ENCODE measurements around the gene GH1. TPM values are rescaled to one million over a fixed set of nuclear protein-coding genes. Genes with fewer than 3 reads are reported as not detected.

Gene GH1
- total RNA-seq, 4 donors from 2014 or later = not detected

DNA sequence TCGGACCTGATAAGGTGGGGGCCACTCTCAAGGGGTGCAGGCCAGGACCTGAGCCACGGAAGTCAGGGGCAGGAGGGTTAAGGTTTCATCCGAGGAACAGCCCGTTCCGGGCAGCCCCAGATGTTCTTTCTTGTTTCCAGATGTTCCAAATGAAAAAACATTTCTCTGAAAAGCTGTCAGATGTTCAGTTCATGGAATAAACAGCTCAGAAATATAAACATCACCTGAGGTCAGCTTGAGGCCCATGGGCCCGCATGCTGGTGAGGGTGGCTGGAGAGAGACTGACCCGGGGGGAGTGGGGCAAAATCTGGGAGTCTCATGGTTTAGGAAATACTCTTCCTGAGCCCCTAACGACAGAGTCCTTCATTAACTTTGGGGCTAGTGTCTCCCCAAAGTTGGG is 15.0 kb upstream of the GH1 start:
- Histone ChIP-seq H3K4me1 (peaks cover 0 to 17% (median 4%) of the 10 kb centered on the region in 3 donors), H3K4me3 (no peak overlapping the region), H3K27ac (no peak overlapping the region), H3K9me3 (no peaks in the 10 kb centered on the region), H3K36me3 (no peaks in the 10 kb centered on the region), H3K27me3 (peaks cover 17% of the 10 kb centered on the region)
- ATAC-seq = no peak
- WGBS, 2 donors (ENCODE audit: low coverage in 1 of 2) = 52 to 67% methylated on average over 5 of the region's 8 CpGs
- TF ChIP-seq, protein P1, sequence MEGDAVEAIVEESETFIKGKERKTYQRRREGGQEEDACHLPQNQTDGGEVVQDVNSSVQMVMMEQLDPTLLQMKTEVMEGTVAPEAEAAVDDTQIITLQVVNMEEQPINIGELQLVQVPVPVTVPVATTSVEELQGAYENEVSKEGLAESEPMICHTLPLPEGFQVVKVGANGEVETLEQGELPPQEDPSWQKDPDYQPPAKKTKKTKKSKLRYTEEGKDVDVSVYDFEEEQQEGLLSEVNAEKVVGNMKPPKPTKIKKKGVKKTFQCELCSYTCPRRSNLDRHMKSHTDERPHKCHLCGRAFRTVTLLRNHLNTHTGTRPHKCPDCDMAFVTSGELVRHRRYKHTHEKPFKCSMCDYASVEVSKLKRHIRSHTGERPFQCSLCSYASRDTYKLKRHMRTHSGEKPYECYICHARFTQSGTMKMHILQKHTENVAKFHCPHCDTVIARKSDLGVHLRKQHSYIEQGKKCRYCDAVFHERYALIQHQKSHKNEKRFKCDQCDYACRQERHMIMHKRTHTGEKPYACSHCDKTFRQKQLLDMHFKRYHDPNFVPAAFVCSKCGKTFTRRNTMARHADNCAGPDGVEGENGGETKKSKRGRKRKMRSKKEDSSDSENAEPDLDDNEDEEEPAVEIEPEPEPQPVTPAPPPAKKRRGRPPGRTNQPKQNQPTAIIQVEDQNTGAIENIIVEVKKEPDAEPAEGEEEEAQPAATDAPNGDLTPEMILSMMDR (IDR thresholded peaks at IDR 0.05) = no peak
- no peak for TF ChIP-seq EP300 (IDR thresholded peaks at IDR 0.05)
- TF ChIP-seq POLR2AphosphoS5 (IDR thresholded peaks at IDR 0.05) = no peak
- no peak for TF ChIP-seq POLR2A (IDR thresholded peaks at IDR 0.05)

DNA sequence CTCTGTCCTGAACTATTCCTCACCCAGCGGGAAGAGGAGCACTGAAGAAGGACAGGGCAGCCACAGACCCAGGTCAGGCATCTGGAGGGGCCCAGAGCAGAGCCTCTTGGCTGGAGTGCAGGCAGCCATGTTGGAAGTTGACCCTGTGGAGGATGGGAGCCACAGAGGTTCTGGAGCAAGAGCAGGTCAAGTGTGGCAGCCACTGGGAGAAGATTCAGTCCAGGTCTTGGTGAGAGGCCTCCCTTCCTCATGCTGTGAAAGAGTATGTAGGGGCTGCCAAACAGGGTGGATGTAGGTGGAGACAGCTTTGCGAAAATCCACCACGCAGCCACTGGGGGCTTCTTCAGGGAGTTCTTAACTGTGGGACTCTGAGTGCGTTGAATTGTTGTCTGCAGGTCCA is 14.1 kb upstream of the GH1 start:
- Histone ChIP-seq H3K27me3 (peaks cover 17% of the 10 kb centered on the region), H3K9me3 (no peaks in the 10 kb centered on the region), H3K4me3 (no peak overlapping the region), H3K4me1 (peaks cover 0 to 17% (median 4%) of the 10 kb centered on the region in 3 donors), H3K36me3 (no peaks in the 10 kb centered on the region), H3K27ac (no peak overlapping the region)
- ATAC-seq = no peak
- TF ChIP-seq EP300 (IDR thresholded peaks at IDR 0.05) (no peak), POLR2AphosphoS5 (IDR thresholded peaks at IDR 0.05) (no peak), POLR2A (IDR thresholded peaks at IDR 0.05) (no peak)
- TF ChIP-seq, protein P1 (IDR thresholded peaks at IDR 0.05) = no peak
- WGBS, 2 donors (ENCODE audit: low coverage in 1 of 2) = 90% methylated on average over 2 of the region's 4 CpGs; no CpG with 5 or more reads in 1 of the 2 donors

DNA sequence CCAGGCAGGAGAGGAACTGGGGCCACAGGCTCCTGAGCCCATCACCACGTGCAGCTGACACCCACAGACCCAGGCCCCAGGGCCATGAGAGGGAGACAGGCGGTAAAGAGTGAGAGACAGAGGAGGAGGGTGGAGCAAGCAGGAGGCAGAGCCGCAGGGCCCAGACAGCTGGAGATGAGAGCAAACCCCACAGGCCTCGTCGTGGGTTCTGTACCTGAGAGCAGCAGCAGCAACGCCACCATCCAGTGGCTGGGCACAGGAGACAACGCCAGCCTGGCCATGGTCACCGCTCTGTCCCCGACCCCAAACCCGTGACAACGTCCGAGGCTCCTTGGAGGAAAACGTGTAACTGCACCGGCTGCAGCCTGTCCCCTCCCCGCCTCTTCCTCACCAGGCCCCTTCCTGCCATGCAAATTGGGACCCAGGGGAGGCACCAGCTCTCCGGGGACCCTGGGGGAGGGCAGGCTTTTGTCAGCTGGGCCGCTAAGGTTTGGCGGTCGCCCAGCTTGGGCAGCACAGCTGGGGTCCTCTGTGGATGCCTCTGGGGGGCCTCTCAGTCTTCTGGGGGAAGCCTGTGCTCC is 13.4 kb upstream of the GH1 start, which contains the start of gene CD79B:
Gene CD79B, minus strand, starts transcription at position 351 of the 581 bp plus-strand sequence. Its CDS starts 70 bp downstream, at position 281.
- H3K4me1 ChIP-seq = peaks cover 0 to 17% (median 4%) of the 10 kb centered on the region in 3 donors
- no peaks in the 10 kb centered on the region for H3K36me3 ChIP-seq
- peaks cover 17% of the 10 kb centered on the region for H3K27me3 ChIP-seq
- H3K27ac ChIP-seq = peak within 1 kb of the TSS in 3 of 4 donors; percentile 53 to 72 (median 54)
- TF ChIP-seq, protein P1 (IDR thresholded peaks at IDR 0.05) = no peak
- no peak for TF ChIP-seq POLR2AphosphoS5 (IDR thresholded peaks at IDR 0.05)
- TF ChIP-seq POLR2A (IDR thresholded peaks at IDR 0.05) = no peak
- no peak for TF ChIP-seq EP300 (IDR thresholded peaks at IDR 0.05)
- H3K9me3 ChIP-seq = no peaks in the 10 kb centered on the region
- WGBS, 2 donors (ENCODE audit: low coverage in 1 of 2) = 20% methylated on average over 1 of the region's 19 CpGs; no CpG with 5 or more reads in 1 of the 2 donors
- ATAC-seq = no peak
- H3K4me3 ChIP-seq = peak within 1 kb of the TSS in 1 of 2 donors; percentile 16

DNA sequence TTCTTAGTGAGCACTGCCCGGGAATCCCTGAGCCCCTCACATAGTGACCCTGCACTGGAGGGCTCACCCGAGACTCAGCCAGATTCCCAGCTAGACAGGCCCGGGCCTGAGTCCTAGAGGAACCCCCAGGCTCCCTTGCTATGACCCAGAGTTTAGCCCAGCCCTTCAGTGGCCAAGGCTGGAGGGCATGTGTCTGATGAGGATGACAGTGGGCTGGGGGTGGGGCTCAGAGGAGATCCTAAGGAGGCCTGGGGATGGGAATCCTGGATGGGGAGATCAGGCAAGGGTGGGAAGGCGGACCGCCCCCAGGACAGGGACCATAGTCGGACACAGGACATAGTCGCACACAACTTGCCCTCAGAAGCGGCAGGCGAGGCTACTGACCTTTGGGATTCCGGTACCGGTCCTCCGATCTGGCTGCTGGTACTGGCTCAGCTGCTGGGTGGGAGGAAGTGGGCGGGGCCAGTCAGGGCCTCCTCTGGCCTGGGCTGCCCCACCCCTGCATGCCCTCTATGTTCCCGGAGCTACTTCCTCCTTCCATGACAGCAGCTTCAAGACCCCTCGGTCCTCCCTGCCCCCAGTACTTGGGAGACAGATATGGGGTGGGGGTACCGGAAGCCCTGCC is 12.4 kb upstream of the GH1 start:
- peak; percentile 76 for ATAC-seq
- TF ChIP-seq POLR2AphosphoS5 (IDR thresholded peaks at IDR 0.05) (no peak), EP300 (IDR thresholded peaks at IDR 0.05) (no peak), POLR2A (IDR thresholded peaks at IDR 0.05) (no peak)
- TF ChIP-seq, protein P1 (IDR thresholded peaks at IDR 0.05) = no peak
- H3K27me3 ChIP-seq = peaks cover 17% of the 10 kb centered on the region
- H3K4me1 ChIP-seq = peaks cover 0 to 17% (median 4%) of the 10 kb centered on the region in 3 donors
- H3K36me3 ChIP-seq = no peaks in the 10 kb centered on the region
- H3K4me3 ChIP-seq = peak overlapping the region in 1 of 2 donors; percentile 16
- WGBS, 2 donors (ENCODE audit: low coverage in 1 of 2) = 80% methylated on average over 8 of the region's 16 CpGs; no CpG with 5 or more reads in 1 of the 2 donors
- H3K9me3 ChIP-seq = no peaks in the 10 kb centered on the region
- H3K27ac ChIP-seq = peak overlapping the region in 3 of 4 donors; percentile 54 to 72 (median 54)

All from gastroesophageal sphincter (tissue), 4 donors.